Stimulated activated CD4-positive, alpha-beta T cell treated with anti-CD3 and anti-CD28 coated beads, TNF-alpha, amount 100 ng/mL, for 48 hours (primary cell): ENCODE results near the gene ZNF496.
"Not testable (repeated sequence)": the region's sequence is repeated elsewhere in the genome, so short reads cannot be mapped to it uniquely, and the experiment has no call there.

Experiments
- DNase-seq, 3 donors: peaks; one replicate each; pipeline ENCODE4 v3.0.0-alpha.2; 2020; ENCODE audit warnings: low read depth in 3 of 3

ZNF496 gene

DNA sequence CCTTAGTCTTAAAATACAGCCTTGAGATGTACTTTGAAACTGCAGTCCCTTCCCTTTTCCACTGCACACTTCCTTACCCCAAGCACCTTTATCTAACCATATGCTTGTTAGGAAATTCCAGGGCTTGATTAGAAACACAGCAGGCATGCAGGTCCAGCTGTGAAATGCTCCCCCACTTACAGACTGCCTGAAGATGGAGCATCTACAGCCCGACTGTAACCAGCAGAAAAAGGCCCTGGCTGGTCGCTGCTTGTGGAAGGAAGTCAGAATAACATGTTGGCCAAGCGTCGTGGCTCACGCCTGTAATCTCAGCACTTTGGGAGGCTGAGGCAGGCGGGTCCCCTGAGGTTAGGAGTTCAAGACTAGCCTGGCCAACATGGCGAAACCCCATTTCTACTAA lies 38.6 kb downstream of the ZNF496 start:
- DNase-seq = no peak

DNA sequence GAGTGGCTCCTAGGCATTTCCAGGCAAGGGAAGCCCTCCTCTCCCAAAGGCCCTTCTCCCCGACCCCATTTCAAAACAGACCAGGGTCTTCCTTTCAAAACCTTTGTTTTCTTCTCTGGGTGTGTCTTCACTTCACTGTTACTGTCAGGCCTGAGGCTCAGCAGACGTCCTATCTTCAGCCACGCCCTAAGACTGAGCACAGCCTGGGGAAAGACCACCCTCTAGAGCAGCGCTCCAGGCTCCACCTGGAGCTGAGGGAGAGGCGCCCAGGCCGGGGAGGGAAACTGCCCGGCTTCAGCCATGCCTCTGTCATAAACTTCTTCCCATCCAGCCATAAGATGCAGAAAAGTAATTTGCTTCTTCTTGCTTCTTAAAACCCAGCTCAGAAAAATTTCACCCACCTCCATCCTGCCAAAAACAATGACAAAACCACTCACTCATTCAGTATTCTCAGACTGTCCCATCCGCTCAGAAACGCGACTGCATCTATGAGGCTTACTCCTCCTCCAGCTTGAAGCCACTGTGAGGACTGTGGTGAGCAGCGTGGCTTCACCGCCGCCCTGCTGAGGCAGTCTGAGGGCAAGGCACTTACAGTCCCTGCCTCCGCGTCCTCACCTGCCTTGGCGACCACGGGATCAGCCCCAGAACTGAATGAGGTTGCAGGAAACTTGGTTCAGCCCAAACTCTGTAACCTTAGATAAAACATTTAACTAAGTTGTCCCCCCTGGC lies 39.7 kb downstream of the ZNF496 start:
- DNase-seq = no peak

DNA sequence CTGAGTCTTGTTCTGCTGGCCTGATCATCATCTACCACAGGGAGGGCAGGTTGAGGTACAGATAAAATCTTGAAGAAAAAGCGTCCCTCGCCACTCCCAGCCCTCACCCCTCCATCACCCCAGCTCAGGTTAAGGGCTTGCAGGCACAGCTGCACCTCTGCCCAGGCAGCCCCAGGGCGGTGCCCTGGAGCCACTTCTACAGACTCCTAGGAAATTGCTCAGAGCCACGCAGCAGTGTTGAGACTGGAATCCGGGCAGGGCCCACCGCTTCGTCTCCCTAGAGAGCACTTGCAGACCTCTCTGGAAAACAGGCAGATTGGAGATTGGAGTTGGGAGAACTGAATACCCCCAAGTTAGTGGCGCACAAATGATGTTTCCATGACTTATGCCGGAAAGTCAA lies 40.5 kb downstream of the ZNF496 start:
- DNase-seq = no peak

DNA sequence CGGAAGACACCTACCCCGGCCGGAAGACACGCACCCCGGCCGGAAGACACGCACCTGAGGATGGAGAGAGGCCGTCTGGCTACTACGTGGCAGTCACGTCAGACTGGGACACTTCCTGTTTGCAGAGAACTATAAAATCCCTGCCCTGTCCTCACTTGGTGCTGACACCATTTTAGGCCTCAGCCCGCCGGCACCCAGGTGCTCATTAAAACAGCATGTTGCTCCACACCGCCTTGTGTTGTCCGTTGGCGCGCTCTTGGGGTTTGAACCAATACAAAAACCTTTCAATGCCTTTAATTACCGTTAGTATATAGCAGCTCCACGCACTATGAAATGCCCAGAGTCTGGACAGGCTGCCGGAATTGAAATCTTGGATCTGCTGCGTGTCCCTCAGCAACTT lies 41.1 kb downstream of the ZNF496 start:
- DNase-seq = no peak

DNA sequence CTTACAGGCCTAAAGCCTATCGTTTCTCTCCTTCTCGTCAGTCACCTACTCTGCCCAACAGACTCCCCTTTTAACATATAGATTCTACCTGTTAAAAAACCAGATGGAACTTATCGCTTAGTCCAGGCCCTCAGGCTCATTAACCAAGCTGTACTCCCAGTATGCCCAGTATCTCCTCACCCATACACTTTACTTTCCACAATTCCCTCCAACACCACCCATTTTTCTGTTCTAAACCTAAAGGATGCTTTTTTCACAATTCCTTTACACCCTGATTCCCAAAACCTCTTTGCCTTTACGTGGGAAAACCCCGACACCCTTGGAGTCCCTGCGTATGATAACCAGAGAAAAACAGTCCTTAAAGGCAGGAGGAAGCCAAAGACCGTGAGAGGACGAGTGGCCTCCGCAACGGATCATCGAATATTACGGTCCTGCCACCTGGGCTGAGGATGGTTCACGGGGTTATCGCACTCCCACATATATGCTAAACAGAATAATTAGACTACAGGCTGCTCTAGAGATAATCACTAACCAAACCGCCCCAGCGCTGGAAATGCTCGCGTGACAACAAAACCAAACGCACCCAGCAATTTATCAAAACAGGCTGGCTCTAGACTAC lies 42.3 kb downstream of the ZNF496 start:
- DNase-seq = not testable (repeated sequence)

DNA sequence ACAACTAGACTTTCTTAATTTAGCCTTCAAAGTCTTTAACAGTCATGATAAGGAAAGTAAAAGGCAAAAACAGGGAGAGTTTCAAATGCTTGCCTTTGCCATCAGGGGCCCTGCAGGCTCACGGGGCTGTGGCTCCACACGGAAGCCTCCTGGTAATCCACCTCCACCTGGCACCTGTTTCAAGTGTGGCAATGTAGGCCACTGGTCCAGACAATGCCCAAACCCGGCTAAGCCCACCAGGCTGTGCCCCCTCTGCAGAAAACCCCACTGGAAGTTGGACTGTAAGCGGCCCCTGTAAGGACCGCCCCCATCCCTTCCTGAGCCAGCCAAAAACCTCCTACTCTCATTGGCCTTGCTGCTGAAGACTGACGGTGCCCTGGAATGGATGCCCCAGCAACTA lies 43.3 kb downstream of the ZNF496 start:
- no peak for DNase-seq

DNA sequence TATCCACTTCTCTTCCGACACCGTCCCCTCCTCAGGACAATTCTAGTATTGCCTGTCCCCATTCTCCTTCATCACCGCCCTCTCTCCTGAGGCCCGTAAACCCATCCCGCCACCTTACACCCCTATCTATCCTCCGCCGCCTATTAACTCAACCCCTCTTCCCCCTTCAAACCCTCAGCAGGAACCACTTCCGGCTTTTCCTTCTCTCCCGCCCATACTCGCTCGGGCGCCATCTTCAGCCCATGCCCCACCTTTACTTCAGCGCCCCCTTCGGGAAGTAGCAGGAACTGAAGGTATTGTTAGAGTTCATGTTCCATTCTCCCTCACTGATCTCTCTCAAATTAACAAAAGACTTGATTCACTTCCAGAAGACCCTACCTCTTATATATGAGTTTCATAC lies 44.2 kb downstream of the ZNF496 start:
- no peak for DNase-seq

DNA sequence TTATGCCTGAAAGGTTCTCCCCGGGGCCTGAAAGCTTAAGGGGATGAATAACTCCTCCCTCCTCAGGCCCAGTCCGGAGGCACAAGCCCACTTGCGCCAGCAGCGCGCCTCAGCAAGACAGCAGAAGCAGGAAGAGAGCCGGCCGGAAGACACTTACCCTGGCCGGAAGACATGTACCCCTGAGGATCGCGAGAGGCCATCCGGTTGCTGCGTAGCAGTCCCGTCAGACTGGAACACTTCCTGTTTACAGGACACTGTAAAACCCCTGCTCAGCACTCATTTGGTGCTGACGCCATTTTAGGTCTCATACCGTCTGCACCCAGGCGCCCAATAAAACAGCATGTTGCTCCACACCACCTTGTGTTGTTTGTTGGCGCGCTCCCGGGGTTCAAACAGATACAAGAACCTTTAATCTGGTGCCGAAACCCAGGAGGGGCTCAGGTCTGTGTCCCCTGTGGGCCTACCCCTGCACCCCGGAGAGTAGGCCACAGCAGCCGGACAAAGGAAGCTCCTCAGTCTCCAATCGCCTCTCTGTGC lies 45.5 kb downstream of the ZNF496 start:
- no peak for DNase-seq

DNA sequence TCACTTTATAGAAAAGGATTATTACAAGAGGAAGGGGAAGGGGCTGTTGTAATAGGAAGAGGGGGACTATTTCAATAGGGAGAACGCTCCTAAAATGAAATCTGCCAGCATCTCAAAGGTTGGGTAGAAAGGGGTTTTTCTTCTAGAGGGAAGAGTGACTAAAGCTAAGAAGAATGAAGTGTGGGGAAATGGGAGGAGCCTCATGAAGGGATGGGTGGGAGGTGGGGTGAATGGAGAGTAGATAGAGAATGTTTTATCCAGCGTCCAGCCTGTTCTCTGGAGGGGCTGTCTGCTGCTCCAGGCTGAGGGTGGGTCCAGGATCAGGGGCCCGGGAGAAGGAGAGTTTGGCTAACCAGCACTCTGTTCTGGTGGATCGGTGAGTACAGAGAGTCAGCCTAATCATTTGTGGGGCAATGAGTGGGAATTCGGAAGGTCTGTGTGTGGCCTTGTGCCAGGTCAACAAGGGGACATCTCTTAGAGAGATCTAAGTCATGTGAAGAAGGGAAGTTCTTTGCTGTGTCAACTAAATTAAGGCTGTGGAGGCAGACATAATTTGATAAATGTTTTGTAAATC lies 50.6 kb downstream of the ZNF496 start:
- DNase-seq = no peak

DNA sequence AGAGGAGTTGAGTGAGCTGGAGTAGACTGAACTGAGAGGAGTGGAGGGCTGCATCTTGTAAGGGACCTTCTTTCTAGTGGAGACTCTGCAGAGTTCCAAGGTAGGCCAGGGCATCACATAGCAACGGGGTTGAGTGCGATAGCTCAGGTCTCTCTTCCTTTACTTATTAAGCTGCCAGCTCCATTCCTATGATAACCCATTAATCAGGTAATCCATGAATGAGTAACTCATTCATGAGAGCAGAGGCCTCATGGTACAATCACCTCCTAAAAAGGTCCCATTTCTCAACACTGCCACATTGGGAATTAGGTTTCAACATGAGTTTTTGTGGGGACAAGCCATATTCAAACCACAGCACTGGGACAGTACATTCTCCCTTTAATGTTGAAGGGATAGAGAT lies 54.5 kb downstream of the ZNF496 start:
- no peak for DNase-seq

DNA sequence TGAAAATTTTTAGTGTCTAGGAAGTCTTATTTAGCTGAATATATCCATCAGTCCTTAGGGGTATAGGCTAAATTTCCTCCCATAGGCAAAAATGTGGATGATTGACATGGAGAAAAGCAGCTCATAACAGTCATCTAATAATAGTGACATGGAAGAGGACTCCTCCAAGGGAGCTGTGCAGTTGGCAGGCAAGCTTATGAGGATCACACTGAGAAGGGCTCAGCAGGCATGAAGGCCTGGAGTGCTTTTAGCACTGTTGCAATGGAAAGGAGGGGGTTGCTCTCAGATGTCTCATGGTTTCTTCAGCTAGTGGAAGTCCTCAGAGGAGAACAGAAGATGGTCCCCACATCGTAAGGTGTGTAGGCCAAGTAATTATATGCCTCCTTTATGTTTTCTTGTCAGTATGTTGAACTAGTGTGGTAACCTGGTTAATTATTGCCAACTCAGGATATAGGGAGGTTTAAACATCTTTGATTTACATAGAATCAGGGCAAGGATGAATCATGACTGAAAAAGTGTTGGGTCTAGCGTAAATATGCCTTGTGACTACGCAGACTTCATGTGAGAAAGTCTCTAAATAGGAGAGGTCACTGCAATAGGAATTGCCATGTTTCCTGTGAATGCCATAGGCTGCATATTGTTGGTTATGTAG lies 56.9 kb downstream of the ZNF496 start:
- no peak for DNase-seq

DNA sequence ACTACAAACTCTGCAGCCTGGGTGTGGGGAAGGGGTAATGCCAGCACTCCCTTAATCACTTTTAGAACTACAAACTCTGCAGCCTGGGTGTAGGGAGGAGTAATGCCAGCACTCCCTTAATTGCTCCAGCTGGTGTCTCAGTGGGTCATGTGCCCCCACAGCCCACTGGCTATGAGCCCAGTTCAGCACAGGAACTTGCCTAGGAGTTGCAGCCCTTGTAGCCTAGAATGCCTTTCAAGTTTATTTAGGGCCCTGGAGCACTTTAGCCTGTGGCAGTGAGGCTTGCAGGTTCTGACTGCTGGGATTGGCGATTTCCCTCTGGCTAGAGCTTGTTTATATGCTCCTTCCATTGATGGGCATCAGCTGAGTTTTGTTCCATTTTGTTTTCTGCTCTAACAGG lies 58.7 kb downstream of the ZNF496 start:
- no peak for DNase-seq

DNA sequence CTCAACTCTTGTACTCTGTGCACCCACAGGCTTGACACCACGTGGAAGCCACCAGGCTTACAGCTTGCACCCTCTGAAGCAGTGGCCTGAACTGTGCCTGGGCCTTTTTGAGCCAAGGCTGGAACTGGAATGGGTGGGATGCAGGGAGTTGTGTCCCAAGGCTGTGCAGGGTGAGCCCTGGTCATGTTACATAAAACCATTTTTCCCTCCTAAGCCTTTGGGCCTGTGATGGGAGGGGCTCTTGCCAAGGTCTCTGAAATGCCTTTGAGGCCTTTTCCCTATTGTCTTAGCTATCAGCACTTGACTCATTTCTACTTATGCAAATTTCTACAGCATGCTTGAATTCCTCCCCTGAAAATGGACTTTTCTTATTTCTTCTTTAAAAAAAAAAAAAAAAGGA lies 61.7 kb downstream of the ZNF496 start:
- no peak for DNase-seq

DNA sequence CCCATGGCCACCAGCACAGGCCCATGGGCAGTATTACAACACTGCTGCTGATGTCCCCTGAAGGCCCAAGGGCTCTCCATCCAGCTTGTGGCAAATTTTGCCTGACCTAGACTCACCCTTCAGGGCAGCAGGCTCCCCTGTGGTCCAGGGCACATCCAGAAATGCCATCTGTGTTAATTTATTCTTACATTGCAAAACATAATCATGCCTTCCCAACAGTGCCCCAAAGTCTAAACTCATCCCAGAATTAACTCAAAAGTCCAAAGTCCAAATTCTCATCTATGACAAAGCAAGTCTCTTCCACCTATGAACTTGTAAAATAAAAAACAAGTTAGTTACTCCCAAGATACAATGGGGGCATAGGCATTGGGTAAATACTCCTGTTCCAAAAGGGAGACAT lies 62.5 kb downstream of the ZNF496 start:
- no peak for DNase-seq

DNA sequence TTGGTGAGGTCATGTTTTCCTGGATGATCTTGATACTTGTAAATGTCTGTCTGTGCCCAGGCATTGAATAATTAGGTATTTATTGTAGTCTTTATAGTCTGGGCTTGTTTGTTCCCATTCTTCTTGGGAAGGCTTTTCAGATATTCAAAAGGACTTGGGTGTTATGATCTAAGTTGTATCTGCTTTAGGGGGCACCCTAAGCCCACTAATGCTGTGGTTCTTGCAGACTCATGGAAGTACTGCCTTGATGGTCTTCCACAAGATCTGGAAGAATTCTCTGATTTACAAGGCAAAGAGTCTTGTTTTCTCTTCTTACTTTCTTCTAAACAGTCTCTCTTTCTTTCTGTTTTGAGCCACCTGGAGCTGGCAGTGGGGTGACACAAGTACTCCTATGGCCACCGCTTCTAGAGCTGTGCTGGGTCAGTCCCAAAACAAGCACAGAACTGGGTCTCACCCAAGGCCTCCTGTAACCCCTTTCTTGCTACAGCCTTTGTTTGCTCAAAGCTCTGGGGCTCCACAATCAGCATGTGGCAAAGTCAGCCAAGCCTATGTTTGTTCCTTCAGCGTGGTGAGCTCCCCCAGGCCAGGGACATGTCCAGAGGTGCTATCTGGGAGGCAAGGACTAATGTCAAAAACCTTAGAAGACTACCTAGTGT lies 63.1 kb downstream of the ZNF496 start:
- DNase-seq = no peak

DNA sequence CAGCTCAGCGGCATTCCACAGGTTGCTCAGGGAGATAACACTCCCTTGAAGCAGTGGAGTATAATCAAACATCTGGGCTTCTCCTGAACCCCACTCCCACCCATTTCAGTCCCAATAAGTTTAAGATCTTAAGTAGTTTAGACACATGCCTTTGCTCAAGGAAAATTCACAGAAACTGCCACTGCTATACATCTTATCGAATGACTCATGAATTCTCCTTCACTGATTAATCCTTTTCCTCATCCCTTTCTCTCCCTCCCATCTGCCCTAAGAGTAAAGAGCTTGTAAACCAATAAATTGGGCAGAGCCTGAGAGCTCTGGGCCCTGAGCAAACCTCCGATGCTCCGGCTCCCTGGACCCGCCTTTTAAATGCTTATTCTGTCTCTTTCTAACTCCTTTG lies 65.6 kb downstream of the ZNF496 start:
- no peak for DNase-seq

DNA sequence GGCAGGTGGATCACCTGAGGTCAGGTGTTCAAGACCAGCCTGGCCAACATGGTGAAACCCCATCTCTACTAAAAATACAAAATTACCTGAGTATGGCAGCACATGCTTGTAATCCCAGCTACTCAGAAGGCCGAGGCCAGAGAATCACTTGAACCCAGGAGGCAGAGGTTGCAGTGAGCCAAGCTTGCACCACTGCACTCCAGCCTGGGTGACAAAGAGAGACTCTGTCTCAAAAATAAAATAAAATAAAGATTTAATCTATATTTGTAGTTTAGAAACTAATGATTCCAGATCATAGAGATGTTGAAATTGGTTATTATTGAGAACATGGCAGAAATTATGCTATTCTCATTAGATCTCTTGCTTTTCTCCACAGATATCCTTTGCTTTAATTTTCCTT lies 75.9 kb downstream of the ZNF496 start, which contains the start of gene VN1R5:
Gene VN1R5, plus strand, starts transcription at position 301 of the 400 bp plus-strand sequence.
- not testable (repeated sequence) for DNase-seq

DNA sequence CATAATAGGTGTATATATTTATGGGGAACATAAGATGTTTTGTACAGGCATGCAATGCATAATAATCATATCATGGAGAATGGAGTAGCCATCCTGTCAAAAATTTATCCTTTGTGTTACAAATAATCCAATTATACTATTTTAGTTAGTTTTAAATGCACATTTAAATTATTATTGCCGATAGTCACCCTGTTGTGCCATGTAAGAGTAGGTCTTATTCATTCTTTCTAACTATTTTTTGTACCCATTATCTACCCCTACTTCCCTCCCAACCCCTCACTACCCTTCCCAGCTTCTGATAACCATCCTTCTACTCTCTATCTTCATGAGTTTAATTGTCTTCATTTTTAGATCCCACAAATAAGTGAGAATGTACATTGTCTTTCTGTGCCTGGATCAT lies 84.1 kb downstream of the ZNF496 start:
- DNase-seq = no peak
